ENCODE results near the gene UBE2E3. TPM values are rescaled to one million over a fixed set of nuclear protein-coding genes. Genes with fewer than 3 reads are reported as not detected.

Gene UBE2E3
- total RNA-seq, 6 experiments from 2014 or later = 21.0 to 45.5 (median 31.0) TPM

- DNase-seq = no peak
- Histone ChIP-seq H3K4me3 (no peak overlapping the region), H3K36me3 (no peaks in the 10 kb centered on the region), H3K4me1 (no peaks in the 10 kb centered on the region), H3K27me3 (no peaks in the 10 kb centered on the region), H3K27ac (no peak overlapping the region), H3K9me3 (no peaks in the 10 kb centered on the region)
- ATAC-seq = no peak
- intact Hi-C loops (cut with DNase I) = no loop called here
- TF ChIP-seq, protein P1, sequence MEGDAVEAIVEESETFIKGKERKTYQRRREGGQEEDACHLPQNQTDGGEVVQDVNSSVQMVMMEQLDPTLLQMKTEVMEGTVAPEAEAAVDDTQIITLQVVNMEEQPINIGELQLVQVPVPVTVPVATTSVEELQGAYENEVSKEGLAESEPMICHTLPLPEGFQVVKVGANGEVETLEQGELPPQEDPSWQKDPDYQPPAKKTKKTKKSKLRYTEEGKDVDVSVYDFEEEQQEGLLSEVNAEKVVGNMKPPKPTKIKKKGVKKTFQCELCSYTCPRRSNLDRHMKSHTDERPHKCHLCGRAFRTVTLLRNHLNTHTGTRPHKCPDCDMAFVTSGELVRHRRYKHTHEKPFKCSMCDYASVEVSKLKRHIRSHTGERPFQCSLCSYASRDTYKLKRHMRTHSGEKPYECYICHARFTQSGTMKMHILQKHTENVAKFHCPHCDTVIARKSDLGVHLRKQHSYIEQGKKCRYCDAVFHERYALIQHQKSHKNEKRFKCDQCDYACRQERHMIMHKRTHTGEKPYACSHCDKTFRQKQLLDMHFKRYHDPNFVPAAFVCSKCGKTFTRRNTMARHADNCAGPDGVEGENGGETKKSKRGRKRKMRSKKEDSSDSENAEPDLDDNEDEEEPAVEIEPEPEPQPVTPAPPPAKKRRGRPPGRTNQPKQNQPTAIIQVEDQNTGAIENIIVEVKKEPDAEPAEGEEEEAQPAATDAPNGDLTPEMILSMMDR (IDR thresholded peaks at IDR 0.05) = no peak
- TF ChIP-seq POLR2A (IDR thresholded peaks at IDR 0.05) = no peak
- WGBS (ENCODE audit: insufficient coverage, low coverage, low lambda C conversion rate, missing lambda C conversion rate) = 72% methylated on average over 2 of the region's 2 CpGs
Measured at GRCh38 chr2:180952082-180952481, 28.3 kb upstream of the UBE2E3 start.

DNA sequence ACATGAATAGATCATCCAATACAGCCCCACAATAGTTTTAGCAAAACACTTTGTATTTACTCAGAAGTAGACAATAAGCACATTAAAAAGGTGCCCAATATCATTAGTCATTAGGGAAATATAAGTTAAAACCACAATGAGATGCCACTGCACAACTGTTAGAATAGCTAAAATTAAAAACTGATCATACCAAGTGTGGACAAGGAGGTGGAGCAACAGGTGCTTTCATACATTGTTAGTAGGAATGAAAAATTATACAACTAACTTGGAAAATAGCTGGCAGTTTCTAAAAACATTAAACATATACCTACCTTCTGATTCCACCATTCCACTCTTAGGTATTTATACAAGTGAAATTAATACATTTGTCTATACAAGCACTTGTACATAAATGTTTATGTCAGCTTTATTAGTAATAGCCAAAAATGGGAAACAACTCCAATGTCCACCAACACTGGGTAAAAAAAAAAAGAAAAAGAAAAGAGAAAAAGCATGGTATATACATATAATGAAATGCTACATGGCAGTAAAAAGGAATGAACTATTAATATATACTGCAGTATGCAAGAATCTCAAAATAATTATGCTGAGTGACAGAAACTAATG is 27.6 kb upstream of the UBE2E3 start:
- Histone ChIP-seq H3K4me3 (no peak overlapping the region), H3K4me1 (no peaks in the 10 kb centered on the region), H3K27me3 (no peaks in the 10 kb centered on the region), H3K27ac (no peak overlapping the region), H3K36me3 (no peaks in the 10 kb centered on the region), H3K9me3 (no peaks in the 10 kb centered on the region)
- ATAC-seq (no peak), DNase-seq (no peak)
- intact Hi-C loops (cut with DNase I) = no loop called here
- TF ChIP-seq, protein P1 (IDR thresholded peaks at IDR 0.05) = no peak
- TF ChIP-seq POLR2A (IDR thresholded peaks at IDR 0.05) = no peak

DNA sequence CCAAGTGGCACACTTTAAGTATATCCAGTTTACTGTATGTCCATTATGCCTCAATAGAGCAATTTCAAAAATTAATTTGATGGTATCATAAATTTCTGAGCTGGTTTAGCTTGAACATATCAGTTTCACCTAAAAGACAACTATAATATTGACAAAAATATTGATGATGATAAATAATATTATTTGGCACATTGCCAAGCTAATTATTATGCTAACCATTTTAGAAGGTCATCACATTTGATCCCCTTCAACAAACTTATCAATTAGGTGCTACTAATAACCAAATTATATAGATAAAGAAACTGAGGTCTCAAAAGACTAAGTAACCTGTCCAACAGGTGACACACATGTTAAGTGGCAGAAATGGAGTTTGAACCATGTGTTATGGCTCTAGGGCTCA is 26.9 kb upstream of the UBE2E3 start:
- Histone ChIP-seq H3K27ac (no peak overlapping the region), H3K36me3 (no peaks in the 10 kb centered on the region), H3K4me3 (no peak overlapping the region), H3K4me1 (no peaks in the 10 kb centered on the region), H3K9me3 (no peaks in the 10 kb centered on the region), H3K27me3 (no peaks in the 10 kb centered on the region)
- intact Hi-C loops (cut with DNase I) = no loop called here
- no peak for DNase-seq
- TF ChIP-seq POLR2A (IDR thresholded peaks at IDR 0.05) = no peak
- TF ChIP-seq, protein P1 (IDR thresholded peaks at IDR 0.05) = no peak
- no peak for ATAC-seq

DNA sequence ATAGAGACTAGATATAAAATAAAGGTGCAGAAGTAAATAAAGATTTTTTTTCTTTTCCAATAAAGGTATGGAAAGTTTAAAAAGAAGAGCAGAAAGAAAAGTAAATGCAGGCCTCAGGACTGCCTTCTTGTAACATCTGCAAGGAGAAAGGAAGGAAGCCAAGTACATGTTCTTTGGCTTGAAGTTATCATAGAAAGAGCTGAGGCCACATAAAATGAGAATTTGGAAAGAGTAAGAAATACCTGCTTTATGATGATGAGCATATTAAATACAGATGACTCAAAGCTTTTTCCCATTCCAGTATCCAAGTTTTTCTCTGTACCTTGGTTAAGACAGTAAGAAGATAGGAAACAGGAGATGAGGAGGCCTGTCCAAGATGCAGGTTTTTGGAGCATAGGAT is 25.3 kb upstream of the UBE2E3 start:
- TF ChIP-seq POLR2A (IDR thresholded peaks at IDR 0.05) = no peak
- TF ChIP-seq, protein P1 (IDR thresholded peaks at IDR 0.05) = no peak
- no peak overlapping the region for H3K27ac ChIP-seq
- no peaks in the 10 kb centered on the region for H3K4me1 ChIP-seq
- H3K4me3 ChIP-seq = no peak overlapping the region
- intact Hi-C loops (cut with DNase I) = no loop called here
- DNase-seq = no peak
- no peaks in the 10 kb centered on the region for H3K27me3 ChIP-seq
- H3K9me3 ChIP-seq = no peaks in the 10 kb centered on the region
- H3K36me3 ChIP-seq = no peaks in the 10 kb centered on the region
- ATAC-seq = no peak

DNA sequence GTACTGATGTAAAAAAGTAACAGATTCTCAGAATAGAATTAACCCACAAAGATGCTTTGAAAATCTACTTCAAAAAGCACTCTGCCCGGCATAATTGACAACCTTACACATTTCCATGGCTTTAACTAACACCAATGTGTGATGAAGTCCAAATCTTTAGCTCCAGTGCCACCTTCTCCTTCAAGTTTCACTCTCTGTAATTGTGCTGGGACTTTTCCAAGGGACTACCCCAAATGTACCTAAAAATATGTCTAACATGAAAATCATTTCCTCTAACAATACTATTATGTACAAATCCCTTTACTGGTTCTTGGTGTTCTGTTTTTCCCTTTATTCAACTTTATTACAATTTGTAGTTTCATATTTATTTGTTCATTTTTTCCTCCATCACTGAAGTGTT is 20.6 kb upstream of the UBE2E3 start:
- no peaks in the 10 kb centered on the region for H3K4me1 ChIP-seq
- no peak for DNase-seq
- no peaks in the 10 kb centered on the region for H3K27me3 ChIP-seq
- no peak for ATAC-seq
- intact Hi-C loops (cut with DNase I) = no loop called here
- H3K4me3 ChIP-seq = no peak overlapping the region
- H3K27ac ChIP-seq = no peak overlapping the region
- TF ChIP-seq POLR2A (IDR thresholded peaks at IDR 0.05) = no peak
- TF ChIP-seq, protein P1 (IDR thresholded peaks at IDR 0.05) = no peak
- H3K9me3 ChIP-seq = no peaks in the 10 kb centered on the region
- no peaks in the 10 kb centered on the region for H3K36me3 ChIP-seq
- WGBS (ENCODE audit: insufficient coverage, low coverage, low lambda C conversion rate, missing lambda C conversion rate) = 63% methylated on average over 1 of the region's 1 CpG
